Activated CD8-positive, alpha-beta memory T cell treated with anti-CD3 and anti-CD28 coated beads, Interleukin-2, amount 50 U/mL, for 4 hours (primary cell): ENCODE results near the gene MEF2D.

ENCODE experiments used
- DNase-seq: peaks from one replicate; pipeline ENCODE4 v3.0.0-alpha.2; 2020

The MEF2D gene

GRCh38 chr1:156485984-156486383, 14.6 kb downstream of the MEF2D start:
- DNase-seq: no peak

- no peak for DNase-seq
Observed at GRCh38 chr1:156484480-156485058, 16.0 kb downstream of the MEF2D start.

GRCh38 chr1:156483397-156483796, 17.2 kb downstream of the MEF2D start:
- DNase-seq: no peak

GRCh38 chr1:156482276-156482675, 18.3 kb downstream of the MEF2D start:
- DNase-seq: no peak

GRCh38 chr1:156481527-156481926, 19.0 kb downstream of the MEF2D start:
- no peak for DNase-seq

- DNase-seq: peak; percentile 81
Observed at GRCh38 chr1:156480411-156481192, 20.0 kb downstream of the MEF2D start.

- DNase-seq: no peak
Observed at GRCh38 chr1:156480016-156480370, 20.6 kb downstream of the MEF2D start.

- no peak for DNase-seq
Observed at GRCh38 chr1:156479093-156480015, 21.2 kb downstream of the MEF2D start.

- no peak for DNase-seq
Observed at GRCh38 chr1:156478250-156478627, 22.3 kb downstream of the MEF2D start.

- no peak for DNase-seq
Observed at GRCh38 chr1:156477526-156478249, 22.9 kb downstream of the MEF2D start.

- DNase-seq: no peak
Observed at GRCh38 chr1:156476501-156477298, 23.9 kb downstream of the MEF2D start.

- no peak for DNase-seq
Observed at GRCh38 chr1:156475568-156476500, 24.7 kb downstream of the MEF2D start.

GRCh38 chr1:156474966-156475365, 25.6 kb downstream of the MEF2D start:
- no peak for DNase-seq

- DNase-seq: no peak
Observed at GRCh38 chr1:156471496-156472490, 28.8 kb downstream of the MEF2D start.

GRCh38 chr1:156470473-156470872, 30.1 kb downstream of the MEF2D start:
- DNase-seq: no peak

- no peak for DNase-seq
Observed at GRCh38 chr1:156468693-156469345, 31.8 kb downstream of the MEF2D start.

GRCh38 chr1:156467906-156468305, 32.7 kb downstream of the MEF2D start:
- DNase-seq: no peak

- no peak for DNase-seq
Observed at GRCh38 chr1:156467385-156467784, 33.2 kb downstream of the MEF2D start.

GRCh38 chr1:156465747-156466365, 34.7 kb downstream of the MEF2D start:
- DNase-seq: no peak
